GM12872 (cell line): Measurements from ENCODE around the gene NRBF2.

Source experiments
- TF ChIP-seq, protein P1 (sequence below): IDR thresholded peaks from 3 replicates; pipeline ENCODE4 v1.5.1; 2011; ENCODE audit warnings: low read depth, mild to moderate bottlenecking, low read length, moderate library complexity; ENCODE audit not compliant: insufficient read depth

Gene NRBF2

DNA sequence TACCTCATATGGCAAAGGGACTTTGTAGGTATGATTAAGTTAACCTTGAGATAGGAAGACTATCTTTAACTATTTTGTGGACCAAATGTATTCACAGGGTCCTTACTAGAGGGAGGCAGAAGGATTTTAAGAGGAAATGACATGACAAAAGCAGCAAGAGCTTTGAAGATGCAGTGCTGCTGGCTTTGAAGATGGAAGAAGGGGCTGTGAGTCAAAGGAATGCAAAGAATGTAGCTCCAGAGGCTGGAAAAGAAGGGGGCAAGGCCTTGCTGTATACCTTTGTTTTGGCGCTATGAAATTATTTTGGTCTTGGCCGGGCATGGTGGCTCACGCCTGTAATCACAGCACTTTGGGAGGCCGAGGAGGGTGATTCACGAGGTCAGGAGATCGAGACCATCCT, 3.2 kb upstream of the NRBF2 start:
- TF ChIP-seq, protein P1, sequence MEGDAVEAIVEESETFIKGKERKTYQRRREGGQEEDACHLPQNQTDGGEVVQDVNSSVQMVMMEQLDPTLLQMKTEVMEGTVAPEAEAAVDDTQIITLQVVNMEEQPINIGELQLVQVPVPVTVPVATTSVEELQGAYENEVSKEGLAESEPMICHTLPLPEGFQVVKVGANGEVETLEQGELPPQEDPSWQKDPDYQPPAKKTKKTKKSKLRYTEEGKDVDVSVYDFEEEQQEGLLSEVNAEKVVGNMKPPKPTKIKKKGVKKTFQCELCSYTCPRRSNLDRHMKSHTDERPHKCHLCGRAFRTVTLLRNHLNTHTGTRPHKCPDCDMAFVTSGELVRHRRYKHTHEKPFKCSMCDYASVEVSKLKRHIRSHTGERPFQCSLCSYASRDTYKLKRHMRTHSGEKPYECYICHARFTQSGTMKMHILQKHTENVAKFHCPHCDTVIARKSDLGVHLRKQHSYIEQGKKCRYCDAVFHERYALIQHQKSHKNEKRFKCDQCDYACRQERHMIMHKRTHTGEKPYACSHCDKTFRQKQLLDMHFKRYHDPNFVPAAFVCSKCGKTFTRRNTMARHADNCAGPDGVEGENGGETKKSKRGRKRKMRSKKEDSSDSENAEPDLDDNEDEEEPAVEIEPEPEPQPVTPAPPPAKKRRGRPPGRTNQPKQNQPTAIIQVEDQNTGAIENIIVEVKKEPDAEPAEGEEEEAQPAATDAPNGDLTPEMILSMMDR = no peak

DNA sequence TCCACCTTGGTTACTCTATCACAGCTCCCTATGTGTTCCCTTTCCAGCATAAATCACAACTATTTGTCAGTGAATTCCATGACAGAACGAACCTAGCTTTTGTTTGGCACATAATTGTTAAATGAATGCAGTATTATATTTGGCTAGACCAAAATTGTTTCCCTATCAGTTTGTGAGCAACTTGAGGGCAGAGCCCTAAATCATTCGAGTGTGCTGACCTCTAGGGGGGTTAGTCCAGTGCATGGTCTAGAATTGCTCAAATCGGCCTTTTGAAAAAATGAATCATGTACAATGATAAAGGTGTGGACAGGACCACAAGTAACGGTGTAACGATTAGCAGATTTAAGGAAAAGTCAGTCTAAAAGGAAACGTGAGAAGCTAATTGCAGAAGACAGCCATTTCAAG, 475 bp upstream of the NRBF2 start:
- TF ChIP-seq, protein P1 = no peak

DNA sequence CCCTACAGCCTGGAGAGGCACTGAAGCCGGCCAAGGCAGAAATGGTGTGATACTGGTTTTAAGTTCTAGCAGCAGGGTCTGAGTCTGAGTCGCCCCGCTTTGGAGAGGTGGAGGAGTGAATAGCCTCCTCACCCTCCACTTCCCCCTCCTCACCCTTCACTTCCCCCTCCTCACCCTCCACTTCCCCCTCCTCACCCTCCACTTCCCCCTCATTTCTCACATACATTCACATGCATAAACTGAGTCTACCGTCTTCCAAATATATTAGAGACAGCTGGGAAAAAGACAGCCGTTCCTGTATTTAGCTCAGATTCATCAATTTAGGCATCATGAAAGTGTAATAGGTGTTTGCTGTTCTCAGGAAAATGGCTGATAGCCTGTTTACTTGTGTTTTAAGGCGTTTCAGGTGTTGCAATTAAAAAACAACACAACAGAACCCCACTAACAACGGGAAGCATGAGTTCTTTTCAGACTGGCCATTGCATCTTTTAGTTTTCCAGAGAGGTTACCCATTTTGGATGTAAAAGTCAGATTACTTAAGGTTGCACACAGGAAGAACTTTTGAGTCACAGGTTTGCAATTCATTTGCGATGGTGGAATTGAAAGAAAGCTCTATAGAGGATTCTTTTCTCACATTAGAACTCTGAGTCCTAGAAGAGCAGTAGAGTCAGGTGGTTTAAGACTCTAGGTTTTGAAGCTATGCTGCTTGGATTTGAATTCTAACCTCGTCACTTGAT, 861 bp downstream of the NRBF2 start:
- TF ChIP-seq, protein P1 = no peak

DNA sequence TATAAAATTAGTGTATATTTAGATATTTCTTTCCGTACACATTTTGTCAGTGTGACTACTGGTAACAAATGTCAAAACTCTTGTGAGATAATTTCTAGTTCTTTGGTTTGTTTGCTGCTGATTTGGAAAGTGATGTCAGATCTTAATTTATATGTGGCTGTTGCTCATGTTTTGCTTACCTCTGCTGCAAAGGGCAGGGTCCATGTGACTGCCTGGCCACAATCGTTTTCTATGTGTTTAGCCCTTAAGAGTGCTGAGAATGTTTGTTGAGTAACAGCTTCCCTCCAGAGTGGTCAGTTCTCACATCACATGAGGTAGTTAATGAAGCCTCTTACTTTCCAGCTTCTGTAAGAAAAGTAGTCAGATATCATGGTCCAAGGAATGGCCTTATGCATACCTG, 4.2 kb downstream of the NRBF2 start:
- TF ChIP-seq, protein P1 = no peak

DNA sequence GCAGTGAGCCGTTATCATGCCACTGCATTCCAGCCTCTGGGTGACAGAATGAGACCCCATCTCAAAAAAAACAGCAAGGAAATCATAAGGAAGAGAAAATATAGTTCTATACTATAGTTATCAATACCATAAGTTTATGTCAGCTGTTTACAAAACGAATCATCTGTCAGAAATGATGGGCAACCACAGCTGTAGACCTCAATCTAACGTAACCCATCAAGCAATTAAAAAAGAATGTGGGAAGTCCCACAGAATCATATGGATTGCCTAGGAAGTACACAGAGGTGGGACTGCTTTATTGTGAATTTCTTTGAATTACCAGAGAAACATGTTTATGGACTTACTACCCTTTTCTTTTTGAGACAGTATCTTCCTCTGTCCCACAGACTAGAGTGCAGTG, 6.9 kb downstream of the NRBF2 start:
- TF ChIP-seq, protein P1 = no peak

DNA sequence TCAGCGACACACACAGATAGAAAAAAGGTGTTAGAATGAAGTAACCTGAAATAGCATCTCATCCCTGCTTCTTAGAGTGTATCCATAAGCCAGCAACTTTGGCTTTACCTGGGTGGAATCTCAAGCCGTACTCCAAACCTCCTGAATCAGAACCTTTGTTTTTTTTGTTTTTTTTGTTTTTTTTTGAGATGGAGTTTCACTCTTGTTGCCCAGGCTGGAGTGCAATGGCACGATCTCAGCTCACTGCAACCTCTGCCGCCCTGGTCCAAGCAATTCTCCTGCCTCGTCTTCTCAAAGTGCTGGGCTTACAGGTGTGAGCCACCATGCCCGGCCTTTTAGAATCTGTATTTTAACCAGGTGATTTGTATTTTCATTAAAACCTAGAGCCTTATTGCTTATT, 9.0 kb downstream of the NRBF2 start:
- TF ChIP-seq, protein P1 = no peak

DNA sequence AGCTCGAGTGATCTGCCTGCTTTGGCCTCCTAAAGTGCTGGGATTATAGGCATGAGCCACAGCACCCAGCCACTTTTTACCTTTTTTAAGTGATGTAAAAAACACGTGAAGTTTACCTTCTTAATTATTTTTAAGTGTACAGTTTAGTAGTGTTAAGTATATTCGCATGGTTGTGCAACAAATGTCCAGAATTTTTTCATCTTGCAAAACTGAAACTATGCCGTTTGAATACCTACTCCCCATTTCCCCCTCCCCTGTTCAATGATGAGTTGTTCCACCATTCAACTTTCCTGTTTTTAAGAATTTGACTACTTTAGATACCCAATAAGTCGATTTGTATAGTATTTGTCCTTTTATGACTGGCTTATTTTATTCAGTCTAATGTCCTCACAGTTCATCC, 10.9 kb downstream of the NRBF2 start:
- TF ChIP-seq, protein P1 = no peak
